Heart left ventricle (tissue), 16 donors: ENCODE results near the gene CNN3. TPM values are rescaled to one million over a fixed set of nuclear protein-coding genes. Genes with fewer than 3 reads are reported as not detected.

Experiments
- ATAC-seq, 4 donors: fragments of 200-7000 bp; cut with Tn5 transposase; one replicate each; pipeline ENCODE4 v1.9.1; 2020 to 2022; ENCODE audit warnings: moderate library complexity in 4 of 4, mild to moderate bottlenecking in 3 of 4, moderate number of reproducible peaks in 1 of 4
- DNase-seq, 5 donors: peaks; one replicate each; pipeline ENCODE4 v3.0.0-alpha.2; 2020
- H3K27ac ChIP-seq, 12 donors: fragments of 200-600 bp; sonication (generic) in 4 of 12; one replicate each; pipeline versions ENCODE4 v1.5.0 to v1.8.0; 2016 to 2022; ENCODE audit warnings: mild to moderate bottlenecking in 2 of 12
- H3K27me3 ChIP-seq, 9 donors: fragments of 200-600 bp; sonication (generic) in 2 of 9; one replicate each; pipeline versions ENCODE4 v1.5.1 to v1.8.0; 2016 to 2022; ENCODE audit warnings: mild to moderate bottlenecking in 3 of 9
- H3K36me3 ChIP-seq, 9 donors: fragments of 200-600 bp; sonication (generic) in 2 of 9; one replicate each; pipeline versions ENCODE4 v1.5.0 to v1.8.0; 2018 to 2022; ENCODE audit warnings: mild to moderate bottlenecking in 2 of 9
- H3K4me1 ChIP-seq, 12 donors: fragments of 200-600 bp; sonication (generic) in 4 of 12; one replicate each; pipeline versions ENCODE4 v1.5.0 to v1.8.0; 2016 to 2022; ENCODE audit warnings: mild to moderate bottlenecking in 3 of 12
- H3K4me3 ChIP-seq, 12 donors: fragments of 200-600 bp; sonication (generic) in 4 of 12; one replicate each; pipeline versions ENCODE4 v1.5.0 to v1.8.0; 2017 to 2022; ENCODE audit warnings: mild to moderate bottlenecking in 9 of 12, moderate library complexity in 4 of 12
- H3K9me3 ChIP-seq, 12 donors: fragments of 200-600 bp; sonication (generic) in 4 of 12; one replicate each; pipeline versions ENCODE4 v1.5.0 to v1.8.0; 2016 to 2022; ENCODE audit warnings: mild to moderate bottlenecking in 1 of 12
- CTCF ChIP-seq, 12 donors: fragments of 200-600 bp; sonication (generic) in 4 of 12; IDR thresholded peaks; one replicate each; pipeline versions ENCODE4 v1.5.0 to v1.8.0; 2018 to 2022; ENCODE audit warnings: antibody characterized with exemption in 12 of 12, mild to moderate bottlenecking in 5 of 12
- POLR2A ChIP-seq, 2 donors: fragments of 450-650 bp; IDR thresholded peaks; one replicate each; pipeline ENCODE4 v1.6.1; 2017; ENCODE audit warnings: antibody characterized with exemption in 2 of 2, mild to moderate bottlenecking in 2 of 2, moderate library complexity in 2 of 2
- WGBS, 4 donors: extraction: QIAGEN DNeasy Blood & Tissue Kit in 2 of 4; methylation state at CpG; one replicate each; pipeline versions ENCODE4 v1.1.5 to v1.1.7; 2013 to 2018; 5-methylcytosine and 5-hydroxymethylcytosine counted together
- intact Hi-C, 10 donors: fragments of 100-400 bp; cut with DNase I; formaldehyde crosslinking; loops; one replicate each; pipeline versions ENCODE4 v1.11.1 to v1.14.2; 2022
- polyA plus RNA-seq, 2 donors: library from polyadenylated mRNA; stranded (reverse); fragments of 200-250 nt; gene quantifications; one replicate each; pipeline ENCODE4 v1.2.3, GENCODE V29; 2013
- total RNA-seq, 9 donors: library from RNA; depleted of rRNA in 2 of 9; stranded (reverse); fragments of >200 nt in 2 of 9; fragmentation: NEBNext Ultra II Directional in 3 of 9; extraction: Animal tissue kit (Norgen Biotek cat#: 25700) in 3 of 9; gene quantifications; one replicate each; pipeline versions ENCODE4 v1.1.0 to v1.2.4, GENCODE V29; 2016 to 2023
- donor health status: ischemic (EF 13 %, LVEDD 7.1; RV severe dilation, severe dysfunction).
- donor health status: healthy with polysubstance abuse.
- donor health status: DM: no; HTN: yes; CAD: no.
- donor health status: DM: no; HTN: no; CAD: no.
- donor health status: ischemic (EF 25% LVEDD 6.9; RV normal size, moderate dysfunction).
- donor health status: ischemic (EF 25% LVEDD 5.7; RV mildly dilated, moderate dysfunction).
- donor health status: healthy.
- donor health status: DM: yes; HTN: yes; CAD: no.
- donor health status: ischemic (EF 35%, LVEDD 5.7; RV mildly dilated, moderate dysfunction).
- donor health status: nonischemic (EF 11% LVEDD 7.7; RV severe dilation, severe dysfunction).
- donor health status: DM: yes; HTN: yes; CAD: no.
- donor health status: PGD.
- donor health status: ischemic (EF 29% LVEDD 5.4; RV normal size, mild dysfunction).
- donor health status: nonischemic (EF 23%, LVEDD 6.1; RV moderate dilation, normal function).

Gene CNN3
- total and polyA plus RNA-seq, 11 donors: 23.8 to 115 (median 73.8) TPM

GRCh38 chr1:94921977-94922376 is 4.9 kb downstream of the CNN3 start:
- WGBS, 4 donors: 94 to 96% (median 94%) methylated on average over 1 of the region's 1 CpG
- Histone ChIP-seq H3K27me3 (peaks cover 0 to 19% (median 0%) of the 10 kb centered on the region in 9 donors), H3K27ac (peak overlapping the region in 3 of 12 donors; percentile 0 to 99 (median 98)), H3K4me3 (peak overlapping the region in 4 of 12 donors; percentile 13 to 95 (median 82)), H3K4me1 (peaks cover 8 to 81% (median 67%) of the 10 kb centered on the region in 12 donors), H3K9me3 (no peaks in the 10 kb centered on the region), H3K36me3 (peaks cover 0 to 3% (median 0%) of the 10 kb centered on the region in 9 donors)
- intact Hi-C loops: loop anchor here in 3 of 10 donors (5.0 to 10.0 kb wide), 3 partner anchors 65 to 123 kb away; no protein-coding TSS in a partner anchor
- TF ChIP-seq POLR2A (IDR thresholded peaks at IDR 0.05) (no peak), CTCF (IDR thresholded peaks at IDR 0.05) (no peak)
- DNase-seq (no peak), ATAC-seq (no peak)

GRCh38 chr1:94920061-94920460 is 6.8 kb downstream of the CNN3 start:
- peaks cover 8 to 99% (median 70%) of the 10 kb centered on the region in 12 donors for H3K4me1 ChIP-seq
- peaks cover 0 to 7% (median 0%) of the 10 kb centered on the region in 9 donors for H3K36me3 ChIP-seq
- peak overlapping the region in 2 of 12 donors; percentile 1 to 18 for H3K27ac ChIP-seq
- no peak for TF ChIP-seq CTCF (IDR thresholded peaks at IDR 0.05)
- no peak for TF ChIP-seq POLR2A (IDR thresholded peaks at IDR 0.05)
- peak overlapping the region in 1 of 12 donors; percentile 1 for H3K4me3 ChIP-seq
- no peak for DNase-seq
- 42 to 57% (median 46%) methylated on average over 3 of the region's 3 CpGs for WGBS, 4 donors
- no peaks in the 10 kb centered on the region for H3K27me3 ChIP-seq
- peak in 1 of 4 donors; percentile 28 for ATAC-seq
- no peaks in the 10 kb centered on the region for H3K9me3 ChIP-seq
- intact Hi-C loops: loop anchor here in 3 of 10 donors (5.0 to 10.0 kb wide), 3 partner anchors 63 to 125 kb away; no protein-coding TSS in a partner anchor

GRCh38 chr1:94919241-94920030 is 7.5 kb downstream of the CNN3 start:
- H3K9me3 ChIP-seq: no peaks in the 10 kb centered on the region
- TF ChIP-seq CTCF (IDR thresholded peaks at IDR 0.05) (no peak), POLR2A (IDR thresholded peaks at IDR 0.05) (no peak)
- 63 to 82% (median 74%) methylated on average over 4 of the region's 4 CpGs for WGBS, 4 donors
- intact Hi-C loops: loop anchor here in 4 of 10 donors (5.0 to 10.0 kb wide), 3 partner anchors 62 to 125 kb away; no protein-coding TSS in a partner anchor
- peaks cover 0 to 7% (median 0%) of the 10 kb centered on the region in 9 donors for H3K36me3 ChIP-seq
- no peaks in the 10 kb centered on the region for H3K27me3 ChIP-seq
- peak overlapping the region in 1 of 12 donors; percentile 1 for H3K4me3 ChIP-seq
- DNase-seq (no peak), ATAC-seq (peak in 2 of 4 donors; percentile 10 to 12)
- H3K27ac ChIP-seq: peak overlapping the region in 2 of 12 donors; percentile 1 to 18
- peaks cover 3 to 99% (median 66%) of the 10 kb centered on the region in 12 donors for H3K4me1 ChIP-seq

- Histone ChIP-seq H3K4me1 (peaks cover 0 to 99% (median 63%) of the 10 kb centered on the region in 12 donors), H3K27ac (no peak overlapping the region), H3K36me3 (peaks cover 0 to 7% (median 0%) of the 10 kb centered on the region in 9 donors), H3K9me3 (no peaks in the 10 kb centered on the region), H3K4me3 (no peak overlapping the region), H3K27me3 (no peaks in the 10 kb centered on the region)
- DNase-seq: no peak
- 76 to 82% (median 79%) methylated on average over 6 of the region's 6 CpGs for WGBS, 4 donors
- no peak for ATAC-seq
- intact Hi-C loops: loop anchor here in 1 of 10 donors (10.0 kb wide), 1 partner anchor 62 kb away; no protein-coding TSS in a partner anchor
- TF ChIP-seq POLR2A (IDR thresholded peaks at IDR 0.05): no peak
- no peak for TF ChIP-seq CTCF (IDR thresholded peaks at IDR 0.05)
Measured at GRCh38 chr1:94917251-94917650, 9.7 kb downstream of the CNN3 start.
